GM18873 (cell line): Measurements from ENCODE around the gene MOB2.
"Not testable (repeated sequence)": the region's sequence is repeated elsewhere in the genome, so short reads cannot be mapped to it uniquely, and the experiment has no call there.

Experiments
- ATAC-seq: cut with Tn5 transposase; IDR thresholded peaks from one replicate; pipeline ENCODE4 v1.9.1; 2021; ENCODE audit warnings: mild to moderate bottlenecking, moderate library complexity, moderate number of reproducible peaks; ENCODE audit not compliant: unreplicated experiment, low FRiP score

Gene MOB2

DNA sequence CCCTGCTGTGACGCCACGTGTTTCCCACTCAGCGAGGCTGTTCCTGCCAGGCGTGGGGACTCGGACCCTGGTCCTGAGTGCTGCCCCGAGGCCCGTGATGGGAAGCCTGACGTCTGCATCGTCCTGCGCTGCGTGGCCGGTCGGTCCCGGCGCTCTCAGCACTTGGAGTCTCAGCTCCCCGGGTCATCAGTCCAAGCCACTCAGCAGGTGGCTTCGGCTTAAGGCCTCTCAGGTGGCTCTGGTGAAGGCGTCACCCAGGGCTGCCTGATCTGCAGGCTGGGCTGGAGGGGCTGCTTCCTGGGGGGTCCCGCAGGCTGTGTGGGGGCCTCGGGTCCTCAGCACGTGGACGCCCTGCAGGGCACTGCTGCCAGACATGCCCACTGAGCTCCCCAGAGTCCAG is 61.6 kb downstream of the MOB2 start:
- no peak for ATAC-seq

- not testable (repeated sequence) for ATAC-seq
Observed at GRCh38 chr11:1423406-1423805, 63.2 kb downstream of the MOB2 start.

DNA sequence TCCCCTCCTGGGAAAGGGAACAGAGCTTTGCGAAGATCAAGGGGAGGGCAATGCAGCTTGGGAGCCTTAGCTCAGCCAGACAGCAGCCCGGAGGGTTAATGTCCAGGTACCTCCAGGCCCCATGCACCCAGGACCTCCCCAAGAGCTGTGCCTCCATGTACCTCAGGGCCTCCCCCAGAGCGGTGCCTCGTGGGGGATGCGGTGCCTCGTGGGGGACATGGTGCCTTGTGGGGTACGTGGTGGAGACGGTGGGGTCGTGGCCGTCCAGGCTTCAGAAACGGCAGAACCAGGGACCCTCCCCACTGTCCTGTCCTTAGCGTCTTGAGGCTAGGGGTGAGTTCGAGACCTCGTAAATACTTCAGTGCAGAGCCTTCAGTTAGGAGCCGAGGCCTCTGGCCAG is 63.6 kb downstream of the MOB2 start:
- no peak for ATAC-seq

DNA sequence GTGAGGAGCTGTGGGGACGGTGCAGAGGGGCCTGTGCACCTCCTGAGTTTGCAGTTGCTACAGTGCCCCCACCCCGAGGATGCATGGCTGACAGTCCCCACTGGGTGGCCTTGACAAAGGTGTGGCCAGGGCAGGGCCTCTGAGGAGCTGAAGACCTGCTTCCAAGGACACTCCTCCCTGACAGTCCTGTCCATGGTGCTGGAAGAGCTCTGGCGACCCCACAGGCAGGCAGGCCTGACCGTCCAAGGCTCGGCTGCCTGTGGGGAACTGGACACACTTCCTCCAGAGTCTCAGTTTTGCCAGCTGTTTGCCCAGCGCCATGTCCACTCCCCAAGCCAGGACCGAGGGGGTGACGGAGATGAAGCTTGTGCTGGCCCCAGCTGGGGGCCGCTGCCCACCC is 64.1 kb downstream of the MOB2 start:
- ATAC-seq, result no peak

DNA sequence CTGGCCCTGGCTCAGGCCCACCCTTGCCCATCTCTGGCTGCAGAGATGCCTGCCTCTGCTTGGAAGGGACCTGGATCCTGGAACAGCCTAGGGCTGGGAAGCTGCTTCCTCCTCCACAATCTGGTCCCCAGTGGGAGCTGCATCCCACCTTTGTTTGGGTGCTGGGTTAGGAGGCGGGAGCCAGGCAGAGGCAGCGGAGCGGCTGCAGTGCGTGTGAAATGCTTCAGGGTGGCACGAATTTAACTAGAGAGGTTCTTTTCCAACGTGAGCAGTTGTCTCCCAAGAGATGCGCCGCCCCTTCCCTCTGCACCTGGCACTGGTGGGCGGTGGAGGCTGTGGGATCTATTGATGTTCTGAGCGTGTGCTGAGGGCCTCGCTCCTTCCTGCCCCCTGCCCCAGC is 65.3 kb downstream of the MOB2 start:
- ATAC-seq, result no peak

DNA sequence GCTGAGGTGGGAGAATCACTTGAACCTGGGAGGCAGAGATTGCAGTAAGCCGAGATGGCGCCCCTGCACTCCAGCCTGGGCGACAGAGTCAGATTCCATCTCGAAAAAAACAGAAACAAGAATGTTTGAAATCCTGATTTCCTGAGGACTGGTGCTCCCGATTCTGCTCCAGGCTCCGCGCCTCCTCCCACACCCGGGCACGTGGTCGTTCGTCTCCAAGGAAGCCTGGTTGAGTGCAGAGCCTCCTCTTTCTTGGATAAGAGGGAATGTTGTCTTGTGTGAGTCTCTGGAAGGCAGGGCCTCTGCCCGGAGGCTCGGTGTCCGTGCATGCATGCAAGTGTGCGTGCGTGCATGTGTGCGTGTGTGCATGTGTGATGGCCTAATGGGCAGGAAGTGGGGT is 66.8 kb downstream of the MOB2 start:
- ATAC-seq, result no peak
